DND-41 (cell line): Measurements from ENCODE around the gene C17orf114.

ENCODE experiments used
- EZH2 ChIP-seq: IDR thresholded peaks from 3 replicates; pipeline ENCODE4 v1.6.1; 2012; ENCODE audit warnings: borderline replicate concordance, low read depth, mild to moderate bottlenecking, moderate library complexity, low read length, inconsistent platforms; ENCODE audit not compliant: severe bottlenecking
- TF ChIP-seq, protein P1 (sequence below): IDR thresholded peaks from 2 replicates; pipeline ENCODE4 v1.5.1; 2012; ENCODE audit warnings: borderline replicate concordance, low read length, moderate library complexity, mild to moderate bottlenecking; ENCODE audit not compliant: poor library complexity, severe bottlenecking; ENCODE audit errors: extremely low read depth

- TF ChIP-seq, protein P1, sequence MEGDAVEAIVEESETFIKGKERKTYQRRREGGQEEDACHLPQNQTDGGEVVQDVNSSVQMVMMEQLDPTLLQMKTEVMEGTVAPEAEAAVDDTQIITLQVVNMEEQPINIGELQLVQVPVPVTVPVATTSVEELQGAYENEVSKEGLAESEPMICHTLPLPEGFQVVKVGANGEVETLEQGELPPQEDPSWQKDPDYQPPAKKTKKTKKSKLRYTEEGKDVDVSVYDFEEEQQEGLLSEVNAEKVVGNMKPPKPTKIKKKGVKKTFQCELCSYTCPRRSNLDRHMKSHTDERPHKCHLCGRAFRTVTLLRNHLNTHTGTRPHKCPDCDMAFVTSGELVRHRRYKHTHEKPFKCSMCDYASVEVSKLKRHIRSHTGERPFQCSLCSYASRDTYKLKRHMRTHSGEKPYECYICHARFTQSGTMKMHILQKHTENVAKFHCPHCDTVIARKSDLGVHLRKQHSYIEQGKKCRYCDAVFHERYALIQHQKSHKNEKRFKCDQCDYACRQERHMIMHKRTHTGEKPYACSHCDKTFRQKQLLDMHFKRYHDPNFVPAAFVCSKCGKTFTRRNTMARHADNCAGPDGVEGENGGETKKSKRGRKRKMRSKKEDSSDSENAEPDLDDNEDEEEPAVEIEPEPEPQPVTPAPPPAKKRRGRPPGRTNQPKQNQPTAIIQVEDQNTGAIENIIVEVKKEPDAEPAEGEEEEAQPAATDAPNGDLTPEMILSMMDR, result no peak
- TF ChIP-seq EZH2, result no peak
Measured at GRCh38 chr17:4839221-4839620, 37.1 kb upstream of the C17orf114 start.
